ENCODE measurements around the gene IRF2BPL.
A peak's percentile ranks its signal among the peaks of the same experiment; 100 is the strongest.

IRF2BPL gene

GRCh38 chr14:77055306-77055705, 26.8 kb upstream of the IRF2BPL start:
- Histone ChIP-seq H3K27ac (ENCODE audit: low read depth, low read length) (peak overlapping the region; percentile 23), H3K4me1 (ENCODE audit: control insufficient read depth in 5 of 5, insufficient read depth in 5 of 5, low read length in 5 of 5) (peaks cover 5 to 44% (median 33%) of the 10 kb centered on the region in 5 donors), H3K9ac (ENCODE audit: low read length in 5 of 5) (no peak overlapping the region), H3K4me3 (ENCODE audit: low read depth in 1 of 5, low read length in 5 of 5) (no peak overlapping the region), H3K36me3 (ENCODE audit: control insufficient read depth in 5 of 5, insufficient read depth in 5 of 5, low read length in 5 of 5) (no peaks in the 10 kb centered on the region), H3K27me3 (ENCODE audit: control insufficient read depth in 5 of 5, insufficient read depth in 4 of 5, low read length in 5 of 5) (no peaks in the 10 kb centered on the region), H3K9me3 (ENCODE audit: control insufficient read depth in 5 of 5, low read length in 5 of 5) (peaks cover 0 to 6% (median 6%) of the 10 kb centered on the region in 5 donors)

- Histone ChIP-seq H3K27ac (ENCODE audit: low read depth, low read length) (peak overlapping the region; percentile 71), H3K4me1 (ENCODE audit: control insufficient read depth in 5 of 5, insufficient read depth in 5 of 5, low read length in 5 of 5) (peaks cover 3 to 33% (median 27%) of the 10 kb centered on the region in 5 donors)
Observed at GRCh38 chr14:77053046-77053841, 24.7 kb upstream of the IRF2BPL start.

GRCh38 chr14:77052281-77053044, 24.0 kb upstream of the IRF2BPL start:
- H3K9ac ChIP-seq (ENCODE audit: low read length in 5 of 5), result peak overlapping the region in 2 of 5 donors; percentile 10 to 35
- no peaks in the 10 kb centered on the region for H3K27me3 ChIP-seq (ENCODE audit: control insufficient read depth in 5 of 5, insufficient read depth in 4 of 5, low read length in 5 of 5)
- H3K4me1 ChIP-seq (ENCODE audit: control insufficient read depth in 5 of 5, insufficient read depth in 5 of 5, low read length in 5 of 5), result peaks cover 3 to 32% (median 27%) of the 10 kb centered on the region in 5 donors
- peaks cover 0 to 6% (median 6%) of the 10 kb centered on the region in 5 donors for H3K9me3 ChIP-seq (ENCODE audit: control insufficient read depth in 5 of 5, low read length in 5 of 5)
- H3K27ac ChIP-seq (ENCODE audit: low read depth, low read length), result peak overlapping the region; percentile 71
- H3K36me3 ChIP-seq (ENCODE audit: control insufficient read depth in 5 of 5, insufficient read depth in 5 of 5, low read length in 5 of 5), result no peaks in the 10 kb centered on the region
- H3K4me3 ChIP-seq (ENCODE audit: low read depth in 1 of 5, low read length in 5 of 5), result no peak overlapping the region

More at GRCh38 chr14:77053046-77053841, 24.7 kb upstream of the IRF2BPL start:
- H3K9ac ChIP-seq (ENCODE audit: low read length in 5 of 5), result no peak overlapping the region
- no peaks in the 10 kb centered on the region for H3K36me3 ChIP-seq (ENCODE audit: control insufficient read depth in 5 of 5, insufficient read depth in 5 of 5, low read length in 5 of 5)
- H3K27me3 ChIP-seq (ENCODE audit: control insufficient read depth in 5 of 5, insufficient read depth in 4 of 5, low read length in 5 of 5), result no peaks in the 10 kb centered on the region
- H3K4me3 ChIP-seq (ENCODE audit: low read depth in 1 of 5, low read length in 5 of 5), result no peak overlapping the region
- H3K9me3 ChIP-seq (ENCODE audit: control insufficient read depth in 5 of 5, low read length in 5 of 5), result peaks cover 0 to 6% (median 6%) of the 10 kb centered on the region in 5 donors

GRCh38 chr14:77051116-77051515, 22.6 kb upstream of the IRF2BPL start:
- peaks cover 3 to 39% (median 35%) of the 10 kb centered on the region in 5 donors for H3K4me1 ChIP-seq (ENCODE audit: control insufficient read depth in 5 of 5, insufficient read depth in 5 of 5, low read length in 5 of 5)
- no peaks in the 10 kb centered on the region for H3K36me3 ChIP-seq (ENCODE audit: control insufficient read depth in 5 of 5, insufficient read depth in 5 of 5, low read length in 5 of 5)
- peak overlapping the region in 1 of 5 donors; percentile 8 for H3K9ac ChIP-seq (ENCODE audit: low read length in 5 of 5)
- H3K4me3 ChIP-seq (ENCODE audit: low read depth in 1 of 5, low read length in 5 of 5), result peak overlapping the region in 1 of 5 donors; percentile 4
- no peaks in the 10 kb centered on the region for H3K27me3 ChIP-seq (ENCODE audit: control insufficient read depth in 5 of 5, insufficient read depth in 4 of 5, low read length in 5 of 5)
- H3K9me3 ChIP-seq (ENCODE audit: control insufficient read depth in 5 of 5, low read length in 5 of 5), result peaks cover 0 to 4% (median 3%) of the 10 kb centered on the region in 5 donors
- H3K27ac ChIP-seq (ENCODE audit: low read depth, low read length), result peak overlapping the region; percentile 71

GRCh38 chr14:77046721-77047120, 18.2 kb upstream of the IRF2BPL start:
- Histone ChIP-seq H3K4me3 (ENCODE audit: low read depth in 1 of 5, low read length in 5 of 5) (no peak overlapping the region), H3K4me1 (ENCODE audit: control insufficient read depth in 5 of 5, insufficient read depth in 5 of 5, low read length in 5 of 5) (peaks cover 25 to 69% (median 62%) of the 10 kb centered on the region in 5 donors), H3K27ac (ENCODE audit: low read depth, low read length) (no peak overlapping the region), H3K9ac (ENCODE audit: low read length in 5 of 5) (no peak overlapping the region), H3K27me3 (ENCODE audit: control insufficient read depth in 5 of 5, insufficient read depth in 4 of 5, low read length in 5 of 5) (no peaks in the 10 kb centered on the region), H3K9me3 (ENCODE audit: control insufficient read depth in 5 of 5, low read length in 5 of 5) (no peaks in the 10 kb centered on the region), H3K36me3 (ENCODE audit: control insufficient read depth in 5 of 5, insufficient read depth in 5 of 5, low read length in 5 of 5) (no peaks in the 10 kb centered on the region)

- no peaks in the 10 kb centered on the region for H3K36me3 ChIP-seq (ENCODE audit: control insufficient read depth in 5 of 5, insufficient read depth in 5 of 5, low read length in 5 of 5)
- peak overlapping the region in 2 of 5 donors; percentile 11 to 23 for H3K9ac ChIP-seq (ENCODE audit: low read length in 5 of 5)
- H3K4me1 ChIP-seq (ENCODE audit: control insufficient read depth in 5 of 5, insufficient read depth in 5 of 5, low read length in 5 of 5), result peaks cover 29 to 71% (median 65%) of the 10 kb centered on the region in 5 donors
- H3K27ac ChIP-seq (ENCODE audit: low read depth, low read length), result peak overlapping the region; percentile 95
- no peaks in the 10 kb centered on the region for H3K27me3 ChIP-seq (ENCODE audit: control insufficient read depth in 5 of 5, insufficient read depth in 4 of 5, low read length in 5 of 5)
- H3K9me3 ChIP-seq (ENCODE audit: control insufficient read depth in 5 of 5, low read length in 5 of 5), result no peaks in the 10 kb centered on the region
- H3K4me3 ChIP-seq (ENCODE audit: low read depth in 1 of 5, low read length in 5 of 5), result no peak overlapping the region
Observed at GRCh38 chr14:77045238-77046162, 17.0 kb upstream of the IRF2BPL start.

- peak overlapping the region; percentile 95 for H3K27ac ChIP-seq (ENCODE audit: low read depth, low read length)
Observed at GRCh38 chr14:77044783-77045237, 16.3 kb upstream of the IRF2BPL start.

GRCh38 chr14:77043984-77044485, 15.5 kb upstream of the IRF2BPL start:
- peaks cover 35 to 82% (median 76%) of the 10 kb centered on the region in 5 donors for H3K4me1 ChIP-seq (ENCODE audit: control insufficient read depth in 5 of 5, insufficient read depth in 5 of 5, low read length in 5 of 5)
- peak overlapping the region in 4 of 5 donors; percentile 22 to 54 (median 42) for H3K9ac ChIP-seq (ENCODE audit: low read length in 5 of 5)
- no peaks in the 10 kb centered on the region for H3K9me3 ChIP-seq (ENCODE audit: control insufficient read depth in 5 of 5, low read length in 5 of 5)
- peak overlapping the region in 1 of 5 donors; percentile 31 for H3K4me3 ChIP-seq (ENCODE audit: low read depth in 1 of 5, low read length in 5 of 5)
- H3K27me3 ChIP-seq (ENCODE audit: control insufficient read depth in 5 of 5, insufficient read depth in 4 of 5, low read length in 5 of 5), result no peaks in the 10 kb centered on the region
- no peaks in the 10 kb centered on the region for H3K36me3 ChIP-seq (ENCODE audit: control insufficient read depth in 5 of 5, insufficient read depth in 5 of 5, low read length in 5 of 5)
- H3K27ac ChIP-seq (ENCODE audit: low read depth, low read length), result peak overlapping the region; percentile 95

More at GRCh38 chr14:77044783-77045237, 16.3 kb upstream of the IRF2BPL start:
- no peaks in the 10 kb centered on the region for H3K27me3 ChIP-seq (ENCODE audit: control insufficient read depth in 5 of 5, insufficient read depth in 4 of 5, low read length in 5 of 5)
- no peaks in the 10 kb centered on the region for H3K36me3 ChIP-seq (ENCODE audit: control insufficient read depth in 5 of 5, insufficient read depth in 5 of 5, low read length in 5 of 5)
- peak overlapping the region in 4 of 5 donors; percentile 11 to 43 (median 18) for H3K9ac ChIP-seq (ENCODE audit: low read length in 5 of 5)
- no peaks in the 10 kb centered on the region for H3K9me3 ChIP-seq (ENCODE audit: control insufficient read depth in 5 of 5, low read length in 5 of 5)
- H3K4me3 ChIP-seq (ENCODE audit: low read depth in 1 of 5, low read length in 5 of 5), result peak overlapping the region in 1 of 5 donors; percentile 4
- H3K4me1 ChIP-seq (ENCODE audit: control insufficient read depth in 5 of 5, insufficient read depth in 5 of 5, low read length in 5 of 5), result peaks cover 31 to 74% (median 69%) of the 10 kb centered on the region in 5 donors
